ENCODE data around the gene RAB3C. TPM values are rescaled to one million over a fixed set of nuclear protein-coding genes. Genes with fewer than 3 reads are reported as not detected.

Gene RAB3C
- total RNA-seq, 1 experiment from 2014 or later, result not detected

DNA sequence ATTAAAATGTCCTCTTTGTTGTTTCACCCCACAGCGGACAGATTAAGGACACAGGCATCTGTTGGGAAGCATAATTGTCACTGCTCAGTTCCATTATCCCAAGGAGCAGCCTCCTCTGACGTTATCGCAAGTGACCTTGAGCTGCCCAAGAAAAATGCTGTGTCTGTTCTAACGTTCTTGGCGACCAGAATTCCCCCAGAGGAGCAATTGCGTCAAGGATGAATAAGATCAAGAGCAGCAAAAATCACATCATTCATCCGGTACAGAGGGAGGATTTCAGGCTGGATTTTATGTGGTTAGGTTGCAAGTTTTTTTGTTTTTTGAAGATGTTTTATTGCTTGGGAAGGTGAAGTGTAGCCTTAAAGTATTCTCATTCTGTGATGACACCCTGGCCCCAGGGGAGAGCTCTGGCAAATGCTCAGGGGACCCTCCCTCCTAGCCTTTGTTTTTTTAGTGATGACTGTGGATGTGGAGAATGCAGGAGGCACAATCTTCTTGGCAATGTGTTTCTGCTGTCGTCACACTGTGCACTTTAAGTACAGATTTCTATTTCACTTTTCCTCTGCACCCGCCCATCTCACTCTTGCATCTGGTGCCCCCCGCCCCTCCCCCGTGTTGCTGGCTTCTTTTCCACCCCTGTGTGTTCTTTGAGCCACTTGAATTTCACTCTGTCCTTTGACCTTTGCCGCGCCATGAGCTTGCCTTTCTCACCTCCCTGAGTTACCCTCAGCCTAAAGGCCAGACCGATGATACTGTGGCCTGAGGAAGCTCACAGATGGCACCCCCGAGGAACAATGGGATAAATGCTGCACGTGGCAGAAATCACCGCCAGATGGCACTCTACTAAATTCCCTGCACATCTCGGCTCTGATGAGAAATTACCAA is 308.5 kb downstream of the RAB3C start:
- peak; percentile 75; the same call in 1 of the 2 replicates for ATAC-seq
- in situ Hi-C loops (cut with HindIII; ENCODE audit: low pct_unique_long_range_greater_than_20kb, low sequenced_read_pairs), result no loop called here
- POLR2A ChIA-PET, result interaction anchor here (0.7 kb wide), 1 partner anchor 289 kb away, joined by 3 read pairs; no protein-coding TSS in a partner anchor

DNA sequence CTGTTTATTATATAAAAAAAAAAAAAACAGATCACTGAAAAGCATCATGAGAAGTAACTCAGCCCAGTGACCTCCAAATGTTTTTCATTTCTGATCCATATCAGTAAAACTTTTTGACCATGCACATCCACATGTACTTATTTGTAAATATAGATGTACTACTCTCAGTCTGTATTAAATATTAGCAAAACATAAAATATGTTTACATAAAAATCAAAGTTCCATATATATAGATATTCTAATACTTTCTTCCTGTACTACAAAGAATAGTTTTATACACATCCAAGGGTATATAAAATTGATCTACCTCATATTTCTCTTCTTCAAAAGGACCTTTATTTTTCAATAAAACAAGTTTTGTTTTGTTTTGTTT is 309.1 kb downstream of the RAB3C start:
- ATAC-seq (no peak), DNase-seq (ENCODE audit: low read depth, low spot score) (no peak)
- Histone ChIP-seq H3K4me3 (ENCODE audit: low read depth in 2 of 2, low read length in 2 of 2) (no peak overlapping the region), H3K36me3 (ENCODE audit: control insufficient read depth, insufficient read depth, low read length) (no peaks in the 10 kb centered on the region), H3K27me3 (ENCODE audit: control insufficient read depth, insufficient read depth, low read length) (no peaks in the 10 kb centered on the region), H3K27ac (ENCODE audit: low read length) (no peak overlapping the region), H3K4me1 (ENCODE audit: control insufficient read depth, insufficient read depth, low read length) (no peaks in the 10 kb centered on the region), H3K9me3 (ENCODE audit: control insufficient read depth, insufficient read depth, low read depth, low read length) (no peaks in the 10 kb centered on the region)
- ChIA-PET CTCF (interaction anchor here (0.6 to 0.7 kb wide), 4 partner anchors 21 to 577 kb away, joined by 4 to 15 read pairs (median 4); no protein-coding TSS in a partner anchor), POLR2A (interaction anchor here (0.7 kb wide), 1 partner anchor 289 kb away, joined by 3 read pairs; no protein-coding TSS in a partner anchor)
- BruUV-seq (replicated peaks), result no TSS peak
- no peak for TF ChIP-seq POLR2AphosphoS5 (IDR thresholded peaks at IDR 0.05; ENCODE audit: low read depth, low read length)
- peak; percentile 63 for TF ChIP-seq CTCF (IDR thresholded peaks at IDR 0.05)
- no peak for TF ChIP-seq SIN3A (IDR thresholded peaks at IDR 0.05; ENCODE audit: borderline replicate concordance, insufficient read depth, low read depth, low read length)
- intact Hi-C loops (cut with micrococcal nuclease; ENCODE audit: unreplicated experiment), result loop anchor here (1.0 kb wide), 1 partner anchor 116 kb away; no protein-coding TSS in a partner anchor
- in situ Hi-C loops (cut with HindIII; ENCODE audit: low pct_unique_long_range_greater_than_20kb, low sequenced_read_pairs), result no loop called here

More for the DNA sequence above, 308.5 kb downstream of the RAB3C start:
- H3K27ac ChIP-seq (ENCODE audit: low read length), result no peak overlapping the region
- intact Hi-C loops (cut with micrococcal nuclease; ENCODE audit: unreplicated experiment), result loop anchor here (1.0 kb wide), 1 partner anchor 117 kb away; no protein-coding TSS in a partner anchor
- no peaks in the 10 kb centered on the region for H3K4me1 ChIP-seq (ENCODE audit: control insufficient read depth, insufficient read depth, low read length)
- H3K27me3 ChIP-seq (ENCODE audit: control insufficient read depth, insufficient read depth, low read length), result no peaks in the 10 kb centered on the region
- DNase-seq (ENCODE audit: low read depth, low spot score), result peak; percentile 25
- TF ChIP-seq SIN3A (IDR thresholded peaks at IDR 0.05; ENCODE audit: borderline replicate concordance, insufficient read depth, low read depth, low read length) (no peak), CTCF (IDR thresholded peaks at IDR 0.05) (peak; percentile 84), TCF7L2 (IDR thresholded peaks at IDR 0.05; ENCODE audit: low read depth, low read length) (no peak)
- TF ChIP-seq, protein P1, sequence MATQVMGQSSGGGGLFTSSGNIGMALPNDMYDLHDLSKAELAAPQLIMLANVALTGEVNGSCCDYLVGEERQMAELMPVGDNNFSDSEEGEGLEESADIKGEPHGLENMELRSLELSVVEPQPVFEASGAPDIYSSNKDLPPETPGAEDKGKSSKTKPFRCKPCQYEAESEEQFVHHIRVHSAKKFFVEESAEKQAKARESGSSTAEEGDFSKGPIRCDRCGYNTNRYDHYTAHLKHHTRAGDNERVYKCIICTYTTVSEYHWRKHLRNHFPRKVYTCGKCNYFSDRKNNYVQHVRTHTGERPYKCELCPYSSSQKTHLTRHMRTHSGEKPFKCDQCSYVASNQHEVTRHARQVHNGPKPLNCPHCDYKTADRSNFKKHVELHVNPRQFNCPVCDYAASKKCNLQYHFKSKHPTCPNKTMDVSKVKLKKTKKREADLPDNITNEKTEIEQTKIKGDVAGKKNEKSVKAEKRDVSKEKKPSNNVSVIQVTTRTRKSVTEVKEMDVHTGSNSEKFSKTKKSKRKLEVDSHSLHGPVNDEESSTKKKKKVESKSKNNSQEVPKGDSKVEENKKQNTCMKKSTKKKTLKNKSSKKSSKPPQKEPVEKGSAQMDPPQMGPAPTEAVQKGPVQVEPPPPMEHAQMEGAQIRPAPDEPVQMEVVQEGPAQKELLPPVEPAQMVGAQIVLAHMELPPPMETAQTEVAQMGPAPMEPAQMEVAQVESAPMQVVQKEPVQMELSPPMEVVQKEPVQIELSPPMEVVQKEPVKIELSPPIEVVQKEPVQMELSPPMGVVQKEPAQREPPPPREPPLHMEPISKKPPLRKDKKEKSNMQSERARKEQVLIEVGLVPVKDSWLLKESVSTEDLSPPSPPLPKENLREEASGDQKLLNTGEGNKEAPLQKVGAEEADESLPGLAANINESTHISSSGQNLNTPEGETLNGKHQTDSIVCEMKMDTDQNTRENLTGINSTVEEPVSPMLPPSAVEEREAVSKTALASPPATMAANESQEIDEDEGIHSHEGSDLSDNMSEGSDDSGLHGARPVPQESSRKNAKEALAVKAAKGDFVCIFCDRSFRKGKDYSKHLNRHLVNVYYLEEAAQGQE (IDR thresholded peaks at IDR 0.05; ENCODE audit: insufficient read depth in 1 of 2, low read depth in 2 of 2, low read length in 1 of 2), result no peak
- no TSS peak for BruUV-seq (replicated peaks)
- H3K9me3 ChIP-seq (ENCODE audit: control insufficient read depth, insufficient read depth, low read depth, low read length), result no peaks in the 10 kb centered on the region
- no peaks in the 10 kb centered on the region for H3K36me3 ChIP-seq (ENCODE audit: control insufficient read depth, insufficient read depth, low read length)
- H3K4me3 ChIP-seq (ENCODE audit: low read depth in 2 of 2, low read length in 2 of 2), result peak overlapping the region in 1 of 2 experiments; percentile 19; a peak in 1 of 4 replicates
- CTCF ChIA-PET, result interaction anchor here (0.6 to 0.7 kb wide), 4 partner anchors 22 to 576 kb away, joined by 4 to 15 read pairs (median 4); no protein-coding TSS in a partner anchor

All from Panc1 (cell line).